Body of pancreas (tissue), 4 donors: Measurements from ENCODE around the gene ERBB2. TPM values are rescaled to one million over a fixed set of nuclear protein-coding genes. Genes with fewer than 3 reads are reported as not detected.

ENCODE experiments used
- ATAC-seq: fragments of 150-250 bp; one replicate; pipeline ENCODE4 v1.9.1; 2016
- DNase-seq, 4 donors: peaks; one replicate each; pipeline ENCODE4 v3.0.0-alpha.2; 2019
- H3K27ac ChIP-seq, 4 donors: fragments of 200-600 bp; sonication (generic); 1 replicate in 3 of 4; 2 replicates in 1 of 4; pipeline versions ENCODE4 v1.5.1 to v1.6.1; 2016 to 2019; ENCODE audit warnings: mild to moderate bottlenecking in 1 of 4, mixed read lengths in 1 of 4, moderate library complexity in 1 of 4
- H3K27me3 ChIP-seq, 2 donors: fragments of 200-600 bp; sonication (generic); one replicate each; pipeline ENCODE4 v1.6.0; 2016; ENCODE audit warnings: mild to moderate bottlenecking in 1 of 2
- H3K36me3 ChIP-seq, 2 donors: fragments of 200-600 bp; sonication (generic); replicated peaks in 1 of 2; 2 replicates each; pipeline ENCODE4 v1.5.1; 2016; ENCODE audit warnings: low read depth in 2 of 2; ENCODE audit not compliant: insufficient read depth in 1 of 2
- H3K4me1 ChIP-seq: fragments of 200-600 bp; sonication (generic); one replicate; pipeline ENCODE4 v1.6.0; 2016
- H3K4me3 ChIP-seq, 2 donors: fragments of 200-600 bp; sonication (generic); 1 replicate in 1 of 2; 2 replicates in 1 of 2; pipeline ENCODE4 v1.5.1; 2016 to 2019
- H3K9me3 ChIP-seq, 3 donors: fragments of 200-600 bp; sonication (generic); 1 replicate in 2 of 3; 2 replicates in 1 of 3; pipeline ENCODE4 v1.5.1; 2016
- POLR2A ChIP-seq, 3 donors: fragments of 450-650 bp; IDR thresholded peaks; one replicate each; pipeline ENCODE4 v1.6.1; 2016; ENCODE audit warnings: antibody characterized with exemption in 3 of 3, mild to moderate bottlenecking in 2 of 3
- WGBS, 2 donors: methylation state at CpG; one replicate each; pipeline ENCODE4 v1.1.5; 2017; 5-methylcytosine and 5-hydroxymethylcytosine counted together
- intact Hi-C: fragments of 100-400 bp; cut with DNase I; formaldehyde crosslinking; loops from one replicate; pipeline ENCODE4 v1.15.1; 2023
- total RNA-seq, 2 donors: library from RNA; depleted of rRNA; stranded (reverse); fragments of >200 nt; gene quantifications; one replicate each; pipeline ENCODE4 v1.1.0, GENCODE V29; 2016
- TF ChIP-seq, protein P1 (sequence below), 7 experiments: fragments of 450-650 bp in 4 of 7; fragments of 200-600 bp in 3 of 7; sonication (generic) in 3 of 7; IDR thresholded peaks; one replicate each; pipeline ENCODE4 v1.5.1; 2016 to 2019; ENCODE audit warnings: antibody characterized with exemption in 7 of 7

The ERBB2 gene
- total RNA-seq, 2 donors from 2014 or later: 52.4 to 65.3 TPM

DNA sequence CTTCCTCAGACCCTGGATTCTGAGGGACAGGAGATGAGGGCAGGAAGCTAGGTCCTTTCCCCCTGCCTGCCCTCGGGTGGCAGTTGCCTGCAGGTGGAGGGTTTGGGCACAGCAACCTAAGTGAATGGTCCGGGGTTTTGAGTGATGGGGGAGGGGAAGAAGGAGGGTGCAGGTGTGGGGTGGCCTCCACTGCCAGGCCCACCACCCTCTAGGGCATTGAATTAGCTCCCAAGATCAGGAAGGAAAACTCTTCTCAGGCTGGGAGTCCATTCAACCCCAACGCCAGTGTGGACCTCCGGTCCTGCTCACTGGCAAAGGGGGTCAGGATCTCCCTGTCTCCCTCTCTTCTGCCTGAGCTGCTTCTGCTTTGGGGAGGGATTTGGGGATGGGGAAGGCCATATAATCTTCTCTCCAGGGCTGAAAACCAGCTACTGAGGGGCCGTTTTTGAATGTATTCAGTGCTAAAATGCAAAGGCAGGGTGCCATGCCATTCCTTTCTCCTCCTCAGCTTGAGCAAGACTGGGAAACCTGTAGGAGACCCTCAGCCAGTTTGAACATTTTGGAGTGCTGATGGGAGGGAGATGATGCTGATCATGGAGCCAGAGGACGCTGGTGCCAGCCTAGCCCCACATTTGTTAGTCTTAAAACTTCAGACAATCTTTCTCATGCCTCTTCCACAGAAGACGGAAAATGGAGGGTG, 56.7 kb downstream of the ERBB2 start:
- TF ChIP-seq, protein P1, sequence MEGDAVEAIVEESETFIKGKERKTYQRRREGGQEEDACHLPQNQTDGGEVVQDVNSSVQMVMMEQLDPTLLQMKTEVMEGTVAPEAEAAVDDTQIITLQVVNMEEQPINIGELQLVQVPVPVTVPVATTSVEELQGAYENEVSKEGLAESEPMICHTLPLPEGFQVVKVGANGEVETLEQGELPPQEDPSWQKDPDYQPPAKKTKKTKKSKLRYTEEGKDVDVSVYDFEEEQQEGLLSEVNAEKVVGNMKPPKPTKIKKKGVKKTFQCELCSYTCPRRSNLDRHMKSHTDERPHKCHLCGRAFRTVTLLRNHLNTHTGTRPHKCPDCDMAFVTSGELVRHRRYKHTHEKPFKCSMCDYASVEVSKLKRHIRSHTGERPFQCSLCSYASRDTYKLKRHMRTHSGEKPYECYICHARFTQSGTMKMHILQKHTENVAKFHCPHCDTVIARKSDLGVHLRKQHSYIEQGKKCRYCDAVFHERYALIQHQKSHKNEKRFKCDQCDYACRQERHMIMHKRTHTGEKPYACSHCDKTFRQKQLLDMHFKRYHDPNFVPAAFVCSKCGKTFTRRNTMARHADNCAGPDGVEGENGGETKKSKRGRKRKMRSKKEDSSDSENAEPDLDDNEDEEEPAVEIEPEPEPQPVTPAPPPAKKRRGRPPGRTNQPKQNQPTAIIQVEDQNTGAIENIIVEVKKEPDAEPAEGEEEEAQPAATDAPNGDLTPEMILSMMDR (IDR thresholded peaks at IDR 0.05): no peak
- no peak for TF ChIP-seq POLR2A (IDR thresholded peaks at IDR 0.05)
- intact Hi-C loops: loop anchor here (5.0 kb wide), 1 partner anchor 144 kb away; no protein-coding TSS in a partner anchor
- no peak for DNase-seq
- no peaks in the 10 kb centered on the region for H3K9me3 ChIP-seq
- no peak overlapping the region for H3K4me3 ChIP-seq
- 31 to 50% methylated on average over 5 to 7 of the region's 7 CpGs for WGBS, 2 donors
- H3K4me1 ChIP-seq: peaks cover 21% of the 10 kb centered on the region
- H3K27ac ChIP-seq: no peak overlapping the region
- no peaks in the 10 kb centered on the region for H3K27me3 ChIP-seq
- H3K36me3 ChIP-seq: no peaks in the 10 kb centered on the region
- no peak for ATAC-seq

DNA sequence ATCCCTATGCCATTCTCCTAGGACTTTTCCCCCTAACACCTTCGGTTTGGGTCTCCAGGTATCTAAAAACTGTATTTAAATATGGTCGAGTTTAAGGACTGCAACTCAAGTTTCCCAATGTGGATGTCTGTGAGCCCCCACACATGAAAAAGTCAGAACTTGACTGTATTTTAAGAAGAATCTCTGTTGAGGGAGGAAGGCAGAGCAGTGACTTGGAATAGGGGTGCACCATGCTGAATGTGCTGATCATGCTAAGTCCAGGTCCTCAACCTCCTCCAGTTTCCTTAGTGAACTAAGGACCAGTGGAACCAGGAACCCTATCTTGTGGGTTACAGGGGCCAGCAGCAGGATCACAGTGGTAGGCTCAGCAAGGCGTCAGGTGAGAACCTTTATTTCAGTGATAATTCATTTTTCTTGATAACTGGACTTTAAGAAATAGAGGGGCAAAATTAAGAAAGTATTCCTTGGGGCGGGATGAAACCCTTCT, 57.4 kb downstream of the ERBB2 start:
- peaks cover 18% of the 10 kb centered on the region for H3K4me1 ChIP-seq
- DNase-seq (no peak), ATAC-seq (no peak)
- H3K36me3 ChIP-seq: no peaks in the 10 kb centered on the region
- no peak overlapping the region for H3K27ac ChIP-seq
- no peaks in the 10 kb centered on the region for H3K9me3 ChIP-seq
- whole genome bisulfite sequencing, 2 donors: 59 to 63% methylated on average over 4 of the region's 4 CpGs
- no peaks in the 10 kb centered on the region for H3K27me3 ChIP-seq
- no peak overlapping the region for H3K4me3 ChIP-seq
- TF ChIP-seq POLR2A (IDR thresholded peaks at IDR 0.05): no peak
- TF ChIP-seq, protein P1 (IDR thresholded peaks at IDR 0.05): no peak
- intact Hi-C loops: loop anchor here (5.0 kb wide), 1 partner anchor 145 kb away; no protein-coding TSS in a partner anchor

DNA sequence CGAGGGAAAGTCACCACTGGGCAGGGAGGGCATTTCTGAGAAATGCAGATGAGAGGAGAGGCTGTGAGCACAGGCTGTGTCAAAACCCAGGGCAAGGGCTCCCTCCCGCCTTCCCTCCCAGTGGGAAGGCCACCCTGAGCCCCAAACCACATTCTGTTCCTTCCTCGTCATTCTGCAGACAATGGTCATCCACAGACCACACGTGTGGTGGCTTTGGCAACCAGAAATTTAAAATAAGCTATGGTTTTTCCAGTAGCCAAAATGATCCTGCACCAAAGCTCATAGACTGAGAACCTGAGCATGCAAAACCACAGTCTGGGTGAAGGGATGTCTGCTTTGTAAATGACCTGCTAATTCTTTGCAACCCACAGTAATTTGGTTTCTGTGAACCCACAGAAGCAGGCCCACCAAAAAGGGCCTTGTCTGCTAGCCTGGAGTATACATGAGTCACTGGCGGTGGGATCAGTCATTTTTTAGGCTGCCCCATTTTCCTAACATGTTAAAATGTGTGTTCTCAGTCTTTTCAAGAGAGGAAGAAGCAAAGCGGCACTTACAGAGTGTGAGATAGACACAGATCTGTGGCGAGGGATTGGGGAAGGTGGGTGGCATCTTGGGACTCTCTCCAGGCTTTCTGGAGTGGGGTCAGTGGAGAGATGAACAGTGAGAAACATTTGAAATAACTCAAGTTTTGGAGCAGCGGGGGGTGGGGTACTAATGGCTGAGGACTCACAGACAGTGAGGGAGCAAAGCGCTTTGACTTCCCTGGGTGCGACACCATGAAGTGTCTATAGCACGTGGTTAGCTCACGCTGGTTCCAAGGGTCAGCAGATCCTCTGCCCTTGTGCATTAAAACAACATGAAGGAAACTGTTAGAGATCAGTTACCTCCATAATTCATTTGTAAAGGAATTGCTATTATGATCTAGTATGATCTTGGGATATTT, 58.3 kb downstream of the ERBB2 start:
- no peaks in the 10 kb centered on the region for H3K27me3 ChIP-seq
- H3K36me3 ChIP-seq: no peaks in the 10 kb centered on the region
- intact Hi-C loops: loop anchor here (5.0 kb wide), 1 partner anchor 146 kb away; no protein-coding TSS in a partner anchor
- peaks cover 15% of the 10 kb centered on the region for H3K4me1 ChIP-seq
- DNase-seq (no peak), ATAC-seq (no peak)
- H3K9me3 ChIP-seq: no peaks in the 10 kb centered on the region
- no peak overlapping the region for H3K27ac ChIP-seq
- 55 to 57% methylated on average over 12 of the region's 12 CpGs for WGBS, 2 donors
- no peak for TF ChIP-seq POLR2A (IDR thresholded peaks at IDR 0.05)
- TF ChIP-seq, protein P1 (IDR thresholded peaks at IDR 0.05): no peak
- no peak overlapping the region for H3K4me3 ChIP-seq

DNA sequence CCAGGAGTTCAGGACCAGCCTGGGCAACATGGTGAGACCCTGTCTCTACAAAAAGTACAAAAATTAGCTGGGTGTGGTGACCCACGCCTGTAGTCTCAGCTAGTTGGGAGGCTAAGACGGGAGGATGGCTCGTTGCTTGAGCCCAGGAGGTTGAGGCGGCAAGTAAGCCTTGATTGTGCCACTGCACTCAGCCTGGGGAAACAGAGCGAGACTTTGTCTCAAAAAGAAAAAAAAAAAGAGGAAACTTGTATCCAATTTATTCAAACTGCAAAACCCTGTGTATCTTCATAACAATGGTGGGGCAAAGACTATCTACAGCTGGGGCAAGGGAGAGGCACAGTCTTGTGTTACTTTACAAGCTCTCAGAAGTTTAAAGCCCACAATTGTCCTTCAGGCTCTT, 59.3 kb downstream of the ERBB2 start:
- H3K9me3 ChIP-seq: no peaks in the 10 kb centered on the region
- peaks cover 7% of the 10 kb centered on the region for H3K4me1 ChIP-seq
- no peak for ATAC-seq
- intact Hi-C loops: loop anchor here (5.0 kb wide), 1 partner anchor 147 kb away; no protein-coding TSS in a partner anchor
- H3K36me3 ChIP-seq: no peaks in the 10 kb centered on the region
- no peak for DNase-seq
- no peaks in the 10 kb centered on the region for H3K27me3 ChIP-seq
- no peak overlapping the region for H3K4me3 ChIP-seq
- no peak overlapping the region for H3K27ac ChIP-seq
- no peak for TF ChIP-seq POLR2A (IDR thresholded peaks at IDR 0.05)
- TF ChIP-seq, protein P1 (IDR thresholded peaks at IDR 0.05): no peak
- 72 to 80% methylated on average over 5 of the region's 5 CpGs for WGBS, 2 donors
